Prostate gland (tissue), 2 donors: ENCODE measurements around the gene C22orf31. TPM values are rescaled to one million over a fixed set of nuclear protein-coding genes. Genes with fewer than 3 reads are reported as not detected.

Source experiments
- DNase-seq: peaks from one replicate; pipeline ENCODE4 v3.0.0-alpha.2; 2019; ENCODE audit warnings: low spot score
- H3K27ac ChIP-seq, 2 donors: fragments of 200-600 bp; sonication (generic); 2 replicates each; pipeline ENCODE4 v1.5.1; 2017 to 2019
- H3K27me3 ChIP-seq: fragments of 200-600 bp; sonication (generic); replicated peaks from 2 replicates; pipeline ENCODE4 v1.5.1; 2019; ENCODE audit not compliant: insufficient read depth
- H3K36me3 ChIP-seq, 2 donors: fragments of 200-600 bp; sonication (generic); 1 replicate in 1 of 2; 2 replicates in 1 of 2; pipeline versions ENCODE4 v1.5.1 to v1.8.1; 2017 to 2019
- H3K4me1 ChIP-seq: fragments of 200-600 bp; sonication (generic); replicated peaks from 2 replicates; pipeline ENCODE4 v1.5.1; 2019
- H3K4me3 ChIP-seq, 2 donors: fragments of 200-600 bp; sonication (generic); 2 replicates each; pipeline ENCODE4 v1.5.1; 2017 to 2019
- H3K9me3 ChIP-seq: fragments of 200-600 bp; sonication (generic); 2 replicates; pipeline ENCODE4 v1.5.1; 2017
- CTCF ChIP-seq, 4 experiments: fragments of 200-600 bp in 2 of 4; fragments of 450-650 bp in 2 of 4; sonication (generic) in 2 of 4; IDR thresholded peaks; 1 replicate in 3 of 4; 2 replicates in 1 of 4; pipeline ENCODE4 v1.5.1; 2016 to 2019; ENCODE audit warnings: antibody characterized with exemption in 4 of 4, mild to moderate bottlenecking in 2 of 4, moderate library complexity in 2 of 4
- POLR2A ChIP-seq: fragments of 450-650 bp; IDR thresholded peaks from one replicate; pipeline ENCODE4 v1.6.1; 2016; ENCODE audit warnings: antibody characterized with exemption, mild to moderate bottlenecking
- POLR2AphosphoS5 ChIP-seq: sonication (generic); formaldehyde crosslinking; IDR thresholded peaks from one replicate; pipeline ENCODE4 v1.6.1; 2017; ENCODE audit warnings: antibody characterized with exemption
- WGBS: methylation state at CpG from one replicate; pipeline ENCODE4 v1.1.5; 2018; 5-methylcytosine and 5-hydroxymethylcytosine counted together
- intact Hi-C: fragments of 100-400 bp; cut with DNase I; formaldehyde crosslinking; loops from one replicate; pipeline ENCODE4 v1.14.2; 2022
- total RNA-seq, 2 donors: library from RNA; depleted of rRNA; stranded (reverse); fragments of >200 nt; gene quantifications; one replicate each; pipeline ENCODE4 v1.1.0, GENCODE V29; 2016

The C22orf31 gene
- total RNA-seq, 2 donors from 2014 or later, result 0.36 to 1.4 TPM

GRCh38 chr22:29105468-29105867, 43.8 kb upstream of the C22orf31 start:
- no peak for DNase-seq
- no peak overlapping the region for H3K27ac ChIP-seq
- H3K36me3 ChIP-seq, result no peaks in the 10 kb centered on the region
- no peaks in the 10 kb centered on the region for H3K27me3 ChIP-seq
- no peaks in the 10 kb centered on the region for H3K4me1 ChIP-seq
- no peak overlapping the region for H3K4me3 ChIP-seq
- TF ChIP-seq POLR2A (no peak), POLR2AphosphoS5 (no peak), CTCF (IDR thresholded peaks at IDR 0.05) (no peak)
- intact Hi-C loops, result no loop called here
- H3K9me3 ChIP-seq, result no peaks in the 10 kb centered on the region
- 53% methylated on average over 2 of the region's 2 CpGs for WGBS

- 84% methylated on average over 1 of the region's 1 CpG for WGBS
- H3K27me3 ChIP-seq, result no peaks in the 10 kb centered on the region
- H3K4me3 ChIP-seq, result no peak overlapping the region
- H3K36me3 ChIP-seq, result no peaks in the 10 kb centered on the region
- intact Hi-C loops, result no loop called here
- H3K27ac ChIP-seq, result no peak overlapping the region
- TF ChIP-seq CTCF (IDR thresholded peaks at IDR 0.05), result no peak
- no peak for TF ChIP-seq POLR2A
- no peak for TF ChIP-seq POLR2AphosphoS5
- no peaks in the 10 kb centered on the region for H3K9me3 ChIP-seq
- H3K4me1 ChIP-seq, result no peaks in the 10 kb centered on the region
- no peak for DNase-seq
Measured at GRCh38 chr22:29103121-29103520, 41.5 kb upstream of the C22orf31 start.

- Histone ChIP-seq H3K27me3 (no peaks in the 10 kb centered on the region), H3K9me3 (no peaks in the 10 kb centered on the region), H3K4me3 (no peak overlapping the region), H3K4me1 (no peaks in the 10 kb centered on the region), H3K36me3 (no peaks in the 10 kb centered on the region), H3K27ac (no peak overlapping the region)
- 95% methylated on average over 2 of the region's 2 CpGs for WGBS
- no peak for DNase-seq
- intact Hi-C loops, result no loop called here
- TF ChIP-seq POLR2AphosphoS5, result no peak
- TF ChIP-seq POLR2A, result no peak
- TF ChIP-seq CTCF (IDR thresholded peaks at IDR 0.05), result no peak
Measured at GRCh38 chr22:29102300-29102699, 40.7 kb upstream of the C22orf31 start.

- intact Hi-C loops, result no loop called here
- no peaks in the 10 kb centered on the region for H3K9me3 ChIP-seq
- no peak overlapping the region for H3K27ac ChIP-seq
- TF ChIP-seq POLR2A (no peak), CTCF (IDR thresholded peaks at IDR 0.05) (no peak), POLR2AphosphoS5 (no peak)
- H3K4me3 ChIP-seq, result no peak overlapping the region
- no peaks in the 10 kb centered on the region for H3K27me3 ChIP-seq
- no peaks in the 10 kb centered on the region for H3K36me3 ChIP-seq
- peaks cover 4% of the 10 kb centered on the region for H3K4me1 ChIP-seq
- 97% methylated on average over 2 of the region's 2 CpGs for WGBS
- no peak for DNase-seq
Measured at GRCh38 chr22:29098296-29098695, 36.7 kb upstream of the C22orf31 start.

GRCh38 chr22:29096736-29097669, 35.4 kb upstream of the C22orf31 start:
- H3K27ac ChIP-seq, result peak overlapping the region; percentile 63 to 68
- no peaks in the 10 kb centered on the region for H3K36me3 ChIP-seq
- H3K4me1 ChIP-seq, result peaks cover 4% of the 10 kb centered on the region
- TF ChIP-seq POLR2A (no peak), CTCF (IDR thresholded peaks at IDR 0.05) (no peak), POLR2AphosphoS5 (peak; percentile 67)
- intact Hi-C loops, result no loop called here
- no peaks in the 10 kb centered on the region for H3K9me3 ChIP-seq
- DNase-seq, result peak; percentile 46
- no peaks in the 10 kb centered on the region for H3K27me3 ChIP-seq
- H3K4me3 ChIP-seq, result no peak overlapping the region
- WGBS, result 50% methylated on average over 13 of the region's 13 CpGs
